HepG2 (cell line): ENCODE measurements around the gene MYLK2. TPM values are rescaled to one million over a fixed set of nuclear protein-coding genes. Genes with fewer than 3 reads are reported as not detected.

Experiments used
- FOXK2 ChIP-seq: fragments of 450-650 bp; IDR thresholded peaks from 2 replicates; pipeline ENCODE4 v1.6.1; 2016
- FOXM1 ChIP-seq: sonication (generic); formaldehyde crosslinking; IDR thresholded peaks from 2 replicates; pipeline ENCODE4 v1.5.0; 2020; ENCODE audit warnings: missing genetic modification reagents
- FOXO4 ChIP-seq: sonication (generic); formaldehyde crosslinking; conservative IDR thresholded peaks from 2 replicates; pipeline ENCODE4 v1.8.1; 2023; ENCODE audit warnings: missing genetic modification reagents
- GZF1 ChIP-seq: sonication (generic); formaldehyde crosslinking; IDR thresholded peaks from 2 replicates; pipeline ENCODE4 v1.5.1; 2020; ENCODE audit warnings: mild to moderate bottlenecking, missing genetic modification reagents
- MAFK ChIP-seq, 2 experiments: IDR thresholded peaks in 1 of 2; conservative IDR thresholded peaks in 1 of 2; 2 replicates each; pipeline ENCODE4 v1.6.1; 2011; ENCODE audit warnings: improper control_type of control experiment in 2 of 2, low read length in 2 of 2
- MLLT10 ChIP-seq: sonication (generic); formaldehyde crosslinking; IDR thresholded peaks from 2 replicates; pipeline ENCODE4 v1.4.0; 2020; ENCODE audit warnings: missing genetic modification reagents
- PLSCR1 ChIP-seq: sonication (generic); formaldehyde crosslinking; IDR thresholded peaks from 2 replicates; pipeline ENCODE4 v1.5.0; 2020; ENCODE audit warnings: missing genetic modification reagents, mild to moderate bottlenecking, borderline replicate concordance
- RELA ChIP-seq: sonication (generic); formaldehyde crosslinking; IDR thresholded peaks from 2 replicates; pipeline ENCODE4 v1.4.0; 2020; ENCODE audit warnings: missing genetic modification reagents
- SIN3A ChIP-seq: IDR thresholded peaks from 2 replicates; pipeline ENCODE4 v1.6.1; 2011; ENCODE audit warnings: low read depth, mild to moderate bottlenecking, control low read depth, low read length, borderline replicate concordance
- THAP11 ChIP-seq: IDR thresholded peaks from 2 replicates; pipeline ENCODE4 v1.6.1; 2016; ENCODE audit warnings: missing biosample characterization, missing genetic modification reagents
- U2AF2 ChIP-seq: fragments of 200-400 bp; formaldehyde crosslinking; IDR thresholded peaks from 2 replicates; pipeline ENCODE4 v1.6.1; 2017; ENCODE audit warnings: low read depth, mild to moderate bottlenecking, low read length
- ZNF354B ChIP-seq: sonication (generic); formaldehyde crosslinking; IDR thresholded peaks from 2 replicates; pipeline ENCODE4 v1.8.0; 2022; ENCODE audit warnings: mild to moderate bottlenecking, missing genetic modification reagents
- ZNF629 ChIP-seq: sonication (generic); formaldehyde crosslinking; conservative IDR thresholded peaks from 2 replicates; pipeline ENCODE4 v1.5.0; 2020; ENCODE audit warnings: missing genetic modification reagents
- ZNF746 ChIP-seq: sonication (generic); formaldehyde crosslinking; IDR thresholded peaks from 2 replicates; pipeline ENCODE4 v1.8.0; 2022; ENCODE audit warnings: mild to moderate bottlenecking, missing genetic modification reagents
- ZNF766 ChIP-seq: sonication (generic); formaldehyde crosslinking; IDR thresholded peaks from 2 replicates; pipeline ENCODE4 v1.5.0; 2020; ENCODE audit warnings: missing genetic modification reagents, borderline replicate concordance
- ZNF775 ChIP-seq: sonication (generic); formaldehyde crosslinking; IDR thresholded peaks from 2 replicates; pipeline ENCODE4 v1.4.0; 2020; ENCODE audit warnings: missing genetic modification reagents, mild to moderate bottlenecking, moderate library complexity, borderline replicate concordance
- ZNF780A ChIP-seq: sonication (generic); formaldehyde crosslinking; IDR thresholded peaks from 2 replicates; pipeline ENCODE4 v1.8.0; 2022; ENCODE audit warnings: mild to moderate bottlenecking, missing genetic modification reagents, moderate library complexity
- ZSCAN30 ChIP-seq: sonication (generic); formaldehyde crosslinking; IDR thresholded peaks from 2 replicates; pipeline ENCODE4 v1.5.0; 2020; ENCODE audit warnings: mild to moderate bottlenecking, missing genetic modification reagents
- polyA plus RNA-seq, 8 experiments: library from polyadenylated mRNA; depleted of rRNA in 3 of 8; stranded (reverse) in 7 of 8; unstranded in 1 of 8; fragments of >200 nt; fragmentation: Illumina TruSeq in 4 of 8; extraction: Trizol in 4 of 8; gene quantifications; 2 replicates each; pipeline versions ENCODE4 v1.2.1 to v1.2.3, GENCODE V29; 2011 to 2016; ENCODE audit warnings: low read depth in 4 of 8, missing spikeins in 1 of 8, mixed read lengths in 1 of 8; ENCODE audit not compliant: insufficient read depth in 1 of 8
- total RNA-seq, 5 experiments: library from RNA; depleted of rRNA; stranded (reverse); fragments of >200 nt; fragmentation: Illumina TruSeq; extraction: Trizol; gene quantifications; 2 replicates each; pipeline ENCODE4 v1.2.3, GENCODE V29; 2016; ENCODE audit warnings: low read depth in 1 of 5
- TF ChIP-seq, protein P1 (sequence below): sonication (generic); formaldehyde crosslinking; IDR thresholded peaks from 2 replicates; pipeline ENCODE4 v1.8.1; 2022; ENCODE audit warnings: low read depth, mild to moderate bottlenecking, missing genetic modification reagents
- TF ChIP-seq, protein P2 (sequence below): sonication (generic); formaldehyde crosslinking; IDR thresholded peaks from 2 replicates; pipeline ENCODE4 v1.8.1; 2022; ENCODE audit warnings: mild to moderate bottlenecking, missing genetic modification reagents
- TF ChIP-seq, protein P3 (sequence below): sonication (generic); formaldehyde crosslinking; IDR thresholded peaks from 2 replicates; pipeline ENCODE4 v1.8.1; 2023; ENCODE audit warnings: mild to moderate bottlenecking, missing genetic modification reagents, borderline replicate concordance
- TF ChIP-seq, protein P4 (sequence below): sonication (generic); formaldehyde crosslinking; IDR thresholded peaks from 2 replicates; pipeline ENCODE4 v1.4.0; 2020; ENCODE audit warnings: mild to moderate bottlenecking, missing genetic modification reagents, borderline replicate concordance

The MYLK2 gene
- total and polyA plus RNA-seq, 2 of the 13 experiments (the other 11 are each of a cell fraction or from before 2014, with no cell fraction given): 0.27 TPM; not detected in 1

DNA sequence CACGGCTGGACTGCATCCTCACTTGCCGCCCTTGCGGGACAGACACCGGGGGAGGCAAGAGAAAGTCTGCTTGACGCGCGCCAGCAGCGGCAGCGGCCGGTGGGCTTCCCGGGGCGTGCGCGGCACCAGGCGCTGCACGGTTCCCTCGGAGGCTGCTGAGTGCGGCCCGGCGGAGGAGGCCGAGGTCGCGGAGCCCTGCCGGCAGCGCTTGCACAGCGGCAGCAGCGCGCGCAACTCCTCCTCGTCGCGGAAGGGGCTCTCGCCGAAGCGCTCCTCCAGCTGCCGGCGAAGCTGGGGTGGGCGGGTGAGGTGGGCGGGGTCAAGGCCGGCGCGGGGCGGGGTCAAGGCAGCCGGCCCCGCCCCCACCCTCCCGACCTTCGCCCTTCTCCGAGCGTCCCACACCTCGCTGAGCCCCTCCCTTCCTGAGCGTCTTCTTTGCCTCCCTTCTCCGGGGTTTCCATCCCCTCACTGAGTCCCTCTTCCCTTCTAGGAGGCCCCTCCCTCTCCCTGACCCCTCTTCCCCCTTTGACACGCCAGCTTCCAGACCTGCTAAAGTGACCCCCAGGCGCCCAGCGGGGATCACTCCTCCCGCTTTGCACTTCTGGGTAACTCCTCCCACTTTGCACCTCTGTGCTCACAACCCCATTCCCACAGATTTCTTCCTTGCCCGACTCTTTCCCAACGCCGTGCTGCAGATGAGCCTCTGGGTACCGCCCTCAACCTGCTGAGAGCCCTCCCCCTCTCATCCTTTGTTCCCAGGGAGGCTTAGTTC is 42.4 kb downstream of the MYLK2 start (continued):
- 0 out of 2 replicates have a peak, but pooled peaks have one; percentile 60 for TF ChIP-seq RELA (CRISPR knock-in tag)
- TF ChIP-seq THAP11 (CRISPR knock-in tag): peak; percentile 78
- TF ChIP-seq ZNF766 (CRISPR knock-in tag): no peak
- TF ChIP-seq ZNF746 (CRISPR knock-in tag): no peak
- TF ChIP-seq SIN3A: no peak
- TF ChIP-seq, protein P1, sequence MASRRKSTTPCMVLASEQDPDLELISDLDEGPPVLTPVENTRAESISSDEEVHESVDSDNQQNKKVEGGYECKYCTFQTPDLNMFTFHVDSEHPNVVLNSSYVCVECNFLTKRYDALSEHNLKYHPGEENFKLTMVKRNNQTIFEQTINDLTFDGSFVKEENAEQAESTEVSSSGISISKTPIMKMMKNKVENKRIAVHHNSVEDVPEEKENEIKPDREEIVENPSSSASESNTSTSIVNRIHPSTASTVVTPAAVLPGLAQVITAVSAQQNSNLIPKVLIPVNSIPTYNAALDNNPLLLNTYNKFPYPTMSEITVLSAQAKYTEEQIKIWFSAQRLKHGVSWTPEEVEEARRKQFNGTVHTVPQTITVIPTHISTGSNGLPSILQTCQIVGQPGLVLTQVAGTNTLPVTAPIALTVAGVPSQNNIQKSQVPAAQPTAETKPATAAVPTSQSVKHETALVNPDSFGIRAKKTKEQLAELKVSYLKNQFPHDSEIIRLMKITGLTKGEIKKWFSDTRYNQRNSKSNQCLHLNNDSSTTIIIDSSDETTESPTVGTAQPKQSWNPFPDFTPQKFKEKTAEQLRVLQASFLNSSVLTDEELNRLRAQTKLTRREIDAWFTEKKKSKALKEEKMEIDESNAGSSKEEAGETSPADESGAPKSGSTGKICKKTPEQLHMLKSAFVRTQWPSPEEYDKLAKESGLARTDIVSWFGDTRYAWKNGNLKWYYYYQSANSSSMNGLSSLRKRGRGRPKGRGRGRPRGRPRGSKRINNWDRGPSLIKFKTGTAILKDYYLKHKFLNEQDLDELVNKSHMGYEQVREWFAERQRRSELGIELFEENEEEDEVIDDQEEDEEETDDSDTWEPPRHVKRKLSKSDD (CRISPR knock-in tag): no peak
- TF ChIP-seq ZNF775 (CRISPR knock-in tag): no peak
- no peak for TF ChIP-seq FOXM1 (CRISPR knock-in tag)
- no peak for TF ChIP-seq MLLT10 (CRISPR knock-in tag)
- TF ChIP-seq, protein P2, sequence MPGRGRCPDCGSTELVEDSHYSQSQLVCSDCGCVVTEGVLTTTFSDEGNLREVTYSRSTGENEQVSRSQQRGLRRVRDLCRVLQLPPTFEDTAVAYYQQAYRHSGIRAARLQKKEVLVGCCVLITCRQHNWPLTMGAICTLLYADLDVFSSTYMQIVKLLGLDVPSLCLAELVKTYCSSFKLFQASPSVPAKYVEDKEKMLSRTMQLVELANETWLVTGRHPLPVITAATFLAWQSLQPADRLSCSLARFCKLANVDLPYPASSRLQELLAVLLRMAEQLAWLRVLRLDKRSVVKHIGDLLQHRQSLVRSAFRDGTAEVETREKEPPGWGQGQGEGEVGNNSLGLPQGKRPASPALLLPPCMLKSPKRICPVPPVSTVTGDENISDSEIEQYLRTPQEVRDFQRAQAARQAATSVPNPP: no peak
- TF ChIP-seq GZF1 (CRISPR knock-in tag): no peak
- no peak for TF ChIP-seq FOXK2
- no peak for TF ChIP-seq FOXO4
- no peak for TF ChIP-seq ZNF629
- TF ChIP-seq, protein P3, sequence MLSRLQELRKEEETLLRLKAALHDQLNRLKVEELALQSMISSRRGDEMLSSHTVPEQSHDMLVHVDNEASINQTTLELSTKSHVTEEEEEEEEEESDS (CRISPR knock-in tag): no peak; the same call in 1 of the 2 replicates
- no peak for TF ChIP-seq ZSCAN30 (CRISPR knock-in tag)
- no peak for TF ChIP-seq U2AF2
- TF ChIP-seq ZNF780A (CRISPR knock-in tag): no peak
- no peak for TF ChIP-seq MAFK (conservative IDR thresholded peaks at IDR 0.05 in 1 of 2, IDR thresholded peaks at IDR 0.05 in 1 of 2; ENCODE audit: low read length in 2 of 2)
- TF ChIP-seq PLSCR1 (CRISPR knock-in tag): no peak
- no peak for TF ChIP-seq ZNF354B (CRISPR knock-in tag)
- TF ChIP-seq, protein P4, sequence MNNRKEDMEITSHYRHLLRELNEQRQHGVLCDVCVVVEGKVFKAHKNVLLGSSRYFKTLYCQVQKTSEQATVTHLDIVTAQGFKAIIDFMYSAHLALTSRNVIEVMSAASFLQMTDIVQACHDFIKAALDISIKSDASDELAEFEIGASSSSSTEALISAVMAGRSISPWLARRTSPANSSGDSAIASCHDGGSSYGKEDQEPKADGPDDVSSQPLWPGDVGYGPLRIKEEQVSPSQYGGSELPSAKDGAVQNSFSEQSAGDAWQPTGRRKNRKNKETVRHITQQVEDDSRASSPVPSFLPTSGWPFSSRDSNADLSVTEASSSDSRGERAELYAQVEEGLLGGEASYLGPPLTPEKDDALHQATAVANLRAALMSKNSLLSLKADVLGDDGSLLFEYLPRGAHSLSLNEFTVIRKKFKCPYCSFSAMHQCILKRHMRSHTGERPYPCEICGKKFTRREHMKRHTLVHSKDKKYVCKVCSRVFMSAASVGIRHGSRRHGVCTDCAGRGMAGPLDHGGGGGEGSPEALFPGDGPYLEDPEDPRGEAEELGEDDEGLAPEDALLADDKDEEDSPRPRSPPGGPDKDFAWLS (CRISPR knock-in tag): no peak
